HEK293 (cell line): ENCODE results near the gene SAMM50.

ENCODE experiments used
- IKZF3 ChIP-seq: fragments of 450-650 bp; IDR thresholded peaks from 2 replicates; pipeline ENCODE4 v1.5.0; 2018; ENCODE audit warnings: missing biosample characterization, mild to moderate bottlenecking, missing genetic modification characterization, moderate library complexity
- SP2 ChIP-seq: fragments of 450-650 bp; formaldehyde crosslinking; IDR thresholded peaks from 2 replicates; pipeline ENCODE4 v1.5.1; 2016; ENCODE audit warnings: missing biosample characterization, missing genetic modification characterization
- ZBTB7A ChIP-seq: fragments of 450-650 bp; formaldehyde crosslinking; IDR thresholded peaks from 2 replicates; pipeline ENCODE4 v1.5.1; 2016; ENCODE audit warnings: low read depth, missing biosample characterization, missing genetic modification characterization
- ZFHX2 ChIP-seq: fragments of 450-650 bp; formaldehyde crosslinking; conservative IDR thresholded peaks from 2 replicates; pipeline ENCODE4 v1.5.1; 2016; ENCODE audit warnings: missing biosample characterization, missing genetic modification characterization
- ZNF114 ChIP-seq: fragments of 450-650 bp; formaldehyde crosslinking; IDR thresholded peaks from 2 replicates; pipeline ENCODE4 v1.5.0; 2017; ENCODE audit warnings: missing biosample characterization, missing genetic modification characterization
- ZNF133 ChIP-seq: fragments of 450-650 bp; formaldehyde crosslinking; IDR thresholded peaks from 2 replicates; pipeline ENCODE4 v1.5.1; 2016; ENCODE audit warnings: missing biosample characterization, missing genetic modification characterization
- ZNF169 ChIP-seq: fragments of 450-650 bp; formaldehyde crosslinking; IDR thresholded peaks from 2 replicates; pipeline ENCODE4 v1.5.1; 2016; ENCODE audit warnings: missing biosample characterization, missing genetic modification characterization
- ZNF274 ChIP-seq, 2 experiments: fragments of 200-500 bp in 1 of 2; fragments of 450-650 bp in 1 of 2; sonication (Bioruptor generic) in 1 of 2; formaldehyde crosslinking in 1 of 2; IDR thresholded peaks; 2 replicates each; pipeline versions ENCODE4 v1.5.1 to v1.6.1; 2014 to 2016; ENCODE audit warnings: borderline replicate concordance in 1 of 2, inconsistent platforms in 1 of 2, low read length in 1 of 2, missing biosample characterization in 1 of 2, missing genetic modification characterization in 1 of 2
- ZNF324 ChIP-seq: fragments of 450-650 bp; formaldehyde crosslinking; IDR thresholded peaks from 2 replicates; pipeline ENCODE4 v1.5.1; 2016; ENCODE audit warnings: missing biosample characterization, missing genetic modification characterization
- ZNF768 ChIP-seq: fragments of 450-650 bp; formaldehyde crosslinking; IDR thresholded peaks from 2 replicates; pipeline ENCODE4 v1.5.1; 2018; ENCODE audit warnings: missing biosample characterization, mild to moderate bottlenecking, missing genetic modification characterization
- ZNF830 ChIP-seq: fragments of 450-650 bp; IDR thresholded peaks from 2 replicates; pipeline ENCODE4 v1.5.0; 2018; ENCODE audit warnings: missing biosample characterization, missing genetic modification characterization, low read depth, mild to moderate bottlenecking, moderate library complexity
- TF ChIP-seq, protein P1 (sequence below): fragments of 450-650 bp; formaldehyde crosslinking; IDR thresholded peaks from 2 replicates; pipeline ENCODE4 v1.5.1; 2016; ENCODE audit warnings: missing biosample characterization, missing genetic modification characterization
- TF ChIP-seq, protein P2 (sequence below): fragments of 450-650 bp; formaldehyde crosslinking; IDR thresholded peaks from 2 replicates; pipeline ENCODE4 v1.5.1; 2016; ENCODE audit warnings: missing biosample characterization, missing genetic modification characterization, low read depth
- TF ChIP-seq, protein P3 (sequence below): fragments of 450-650 bp; formaldehyde crosslinking; IDR thresholded peaks from 2 replicates; pipeline ENCODE4 v1.5.1; 2017; ENCODE audit warnings: missing biosample characterization, missing genetic modification characterization

DNA sequence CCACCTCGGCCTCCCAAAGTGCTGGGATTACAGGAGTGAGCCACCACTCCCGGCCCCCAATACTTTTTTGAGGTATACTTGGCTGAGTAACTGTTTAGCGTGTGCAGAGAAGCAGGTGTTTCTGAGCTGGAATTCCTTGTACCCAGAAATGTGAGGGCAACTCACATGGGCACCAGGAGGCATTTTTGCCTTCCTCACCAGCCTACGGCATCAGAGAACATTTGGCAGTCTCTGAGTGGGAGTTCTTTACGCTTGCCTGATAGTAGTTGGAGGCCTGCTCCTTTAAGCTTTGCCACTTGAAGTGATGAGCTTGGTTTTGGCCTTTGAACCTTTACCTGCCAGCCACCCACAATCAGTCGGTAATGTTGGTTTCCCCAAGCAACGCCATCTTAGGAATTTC is 78.0 kb downstream of the SAMM50 start:
- TF ChIP-seq ZNF324 (tag by site-specific recombination) (no peak), ZBTB7A (no peak), ZNF114 (no peak), ZNF274 (IDR thresholded peaks at IDR 0.05; ENCODE audit: low read length) (no peak), ZNF274 (tag by site-specific recombination; IDR thresholded peaks at IDR 0.05; ENCODE audit: borderline replicate concordance) (no peak), ZNF133 (no peak), ZNF169 (tag by site-specific recombination) (no peak), ZNF830 (tag by site-specific recombination) (no peak), ZNF768 (tag by site-specific recombination) (no peak), IKZF3 (tag by site-specific recombination) (no peak), ZFHX2 (tag by site-specific recombination) (no peak; the same call in 1 of the 2 replicates), SP2 (tag by site-specific recombination) (no peak)
- TF ChIP-seq, protein P1, sequence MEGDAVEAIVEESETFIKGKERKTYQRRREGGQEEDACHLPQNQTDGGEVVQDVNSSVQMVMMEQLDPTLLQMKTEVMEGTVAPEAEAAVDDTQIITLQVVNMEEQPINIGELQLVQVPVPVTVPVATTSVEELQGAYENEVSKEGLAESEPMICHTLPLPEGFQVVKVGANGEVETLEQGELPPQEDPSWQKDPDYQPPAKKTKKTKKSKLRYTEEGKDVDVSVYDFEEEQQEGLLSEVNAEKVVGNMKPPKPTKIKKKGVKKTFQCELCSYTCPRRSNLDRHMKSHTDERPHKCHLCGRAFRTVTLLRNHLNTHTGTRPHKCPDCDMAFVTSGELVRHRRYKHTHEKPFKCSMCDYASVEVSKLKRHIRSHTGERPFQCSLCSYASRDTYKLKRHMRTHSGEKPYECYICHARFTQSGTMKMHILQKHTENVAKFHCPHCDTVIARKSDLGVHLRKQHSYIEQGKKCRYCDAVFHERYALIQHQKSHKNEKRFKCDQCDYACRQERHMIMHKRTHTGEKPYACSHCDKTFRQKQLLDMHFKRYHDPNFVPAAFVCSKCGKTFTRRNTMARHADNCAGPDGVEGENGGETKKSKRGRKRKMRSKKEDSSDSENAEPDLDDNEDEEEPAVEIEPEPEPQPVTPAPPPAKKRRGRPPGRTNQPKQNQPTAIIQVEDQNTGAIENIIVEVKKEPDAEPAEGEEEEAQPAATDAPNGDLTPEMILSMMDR (tag by site-specific recombination): no peak
- TF ChIP-seq, protein P2, sequence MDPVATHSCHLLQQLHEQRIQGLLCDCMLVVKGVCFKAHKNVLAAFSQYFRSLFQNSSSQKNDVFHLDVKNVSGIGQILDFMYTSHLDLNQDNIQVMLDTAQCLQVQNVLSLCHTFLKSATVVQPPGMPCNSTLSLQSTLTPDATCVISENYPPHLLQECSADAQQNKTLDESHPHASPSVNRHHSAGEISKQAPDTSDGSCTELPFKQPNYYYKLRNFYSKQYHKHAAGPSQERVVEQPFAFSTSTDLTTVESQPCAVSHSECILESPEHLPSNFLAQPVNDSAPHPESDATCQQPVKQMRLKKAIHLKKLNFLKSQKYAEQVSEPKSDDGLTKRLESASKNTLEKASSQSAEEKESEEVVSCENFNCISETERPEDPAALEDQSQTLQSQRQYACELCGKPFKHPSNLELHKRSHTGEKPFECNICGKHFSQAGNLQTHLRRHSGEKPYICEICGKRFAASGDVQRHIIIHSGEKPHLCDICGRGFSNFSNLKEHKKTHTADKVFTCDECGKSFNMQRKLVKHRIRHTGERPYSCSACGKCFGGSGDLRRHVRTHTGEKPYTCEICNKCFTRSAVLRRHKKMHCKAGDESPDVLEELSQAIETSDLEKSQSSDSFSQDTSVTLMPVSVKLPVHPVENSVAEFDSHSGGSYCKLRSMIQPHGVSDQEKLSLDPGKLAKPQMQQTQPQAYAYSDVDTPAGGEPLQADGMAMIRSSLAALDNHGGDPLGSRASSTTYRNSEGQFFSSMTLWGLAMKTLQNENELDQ (tag by site-specific recombination): no peak
- TF ChIP-seq, protein P3, sequence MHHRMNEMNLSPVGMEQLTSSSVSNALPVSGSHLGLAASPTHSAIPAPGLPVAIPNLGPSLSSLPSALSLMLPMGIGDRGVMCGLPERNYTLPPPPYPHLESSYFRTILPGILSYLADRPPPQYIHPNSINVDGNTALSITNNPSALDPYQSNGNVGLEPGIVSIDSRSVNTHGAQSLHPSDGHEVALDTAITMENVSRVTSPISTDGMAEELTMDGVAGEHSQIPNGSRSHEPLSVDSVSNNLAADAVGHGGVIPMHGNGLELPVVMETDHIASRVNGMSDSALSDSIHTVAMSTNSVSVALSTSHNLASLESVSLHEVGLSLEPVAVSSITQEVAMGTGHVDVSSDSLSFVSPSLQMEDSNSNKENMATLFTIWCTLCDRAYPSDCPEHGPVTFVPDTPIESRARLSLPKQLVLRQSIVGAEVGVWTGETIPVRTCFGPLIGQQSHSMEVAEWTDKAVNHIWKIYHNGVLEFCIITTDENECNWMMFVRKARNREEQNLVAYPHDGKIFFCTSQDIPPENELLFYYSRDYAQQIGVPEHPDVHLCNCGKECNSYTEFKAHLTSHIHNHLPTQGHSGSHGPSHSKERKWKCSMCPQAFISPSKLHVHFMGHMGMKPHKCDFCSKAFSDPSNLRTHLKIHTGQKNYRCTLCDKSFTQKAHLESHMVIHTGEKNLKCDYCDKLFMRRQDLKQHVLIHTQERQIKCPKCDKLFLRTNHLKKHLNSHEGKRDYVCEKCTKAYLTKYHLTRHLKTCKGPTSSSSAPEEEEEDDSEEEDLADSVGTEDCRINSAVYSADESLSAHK: no peak
